ENCODE results near the gene FGD6.
"Not testable (repeated sequence)": the region's sequence is repeated elsewhere in the genome, so short reads cannot be mapped to it uniquely, and the experiment has no call there.

FGD6 gene

DNA sequence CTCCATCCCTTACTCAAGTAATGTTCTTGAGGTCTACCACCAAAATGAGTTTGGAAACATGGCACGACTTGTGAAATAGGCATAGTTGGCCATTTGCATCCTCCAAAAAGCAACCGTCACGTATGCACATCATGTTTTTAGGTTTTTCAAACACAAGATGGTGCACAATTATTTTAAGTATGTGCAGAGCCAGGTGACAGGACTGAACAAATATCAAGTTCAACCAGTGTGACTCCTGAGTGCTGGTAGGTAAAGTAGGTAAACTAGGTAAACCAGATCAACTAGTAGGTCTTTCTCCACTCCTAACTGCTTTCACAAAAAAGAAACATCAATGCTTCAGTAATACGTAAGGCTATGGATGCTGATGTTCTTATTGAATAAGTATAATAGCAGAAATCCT lies 39.1 kb downstream of the FGD6 start:
- DNase-seq (ENCODE audit: low read depth): no peak

DNA sequence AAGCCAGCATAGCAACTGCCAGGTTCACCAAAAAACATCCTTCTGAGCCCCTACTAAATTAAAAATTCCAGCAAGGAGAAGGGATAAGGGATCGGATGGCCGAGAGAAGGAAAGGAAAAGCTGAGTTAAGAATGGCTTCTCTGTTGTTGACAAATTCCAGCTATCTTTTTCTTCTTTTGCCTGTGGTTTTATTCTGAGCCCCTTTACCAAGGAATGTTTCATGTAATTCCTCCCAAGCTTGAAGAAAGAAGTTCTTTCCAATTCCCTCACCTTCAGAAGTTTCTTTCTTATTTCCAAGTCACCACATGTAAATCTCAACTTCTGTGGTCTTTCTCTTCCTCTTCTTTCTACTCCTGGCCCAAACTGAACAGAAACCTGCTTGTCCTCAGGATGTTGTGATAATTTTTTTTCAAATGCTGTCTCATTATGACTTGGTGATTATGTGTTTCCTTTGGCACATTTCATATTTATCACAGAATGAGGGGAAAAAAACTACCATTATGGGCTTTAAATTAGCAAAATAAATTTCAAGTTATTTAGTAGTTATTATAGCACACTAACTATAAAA lies 40.0 kb downstream of the FGD6 start:
- DNase-seq (ENCODE audit: low read depth): no peak

DNA sequence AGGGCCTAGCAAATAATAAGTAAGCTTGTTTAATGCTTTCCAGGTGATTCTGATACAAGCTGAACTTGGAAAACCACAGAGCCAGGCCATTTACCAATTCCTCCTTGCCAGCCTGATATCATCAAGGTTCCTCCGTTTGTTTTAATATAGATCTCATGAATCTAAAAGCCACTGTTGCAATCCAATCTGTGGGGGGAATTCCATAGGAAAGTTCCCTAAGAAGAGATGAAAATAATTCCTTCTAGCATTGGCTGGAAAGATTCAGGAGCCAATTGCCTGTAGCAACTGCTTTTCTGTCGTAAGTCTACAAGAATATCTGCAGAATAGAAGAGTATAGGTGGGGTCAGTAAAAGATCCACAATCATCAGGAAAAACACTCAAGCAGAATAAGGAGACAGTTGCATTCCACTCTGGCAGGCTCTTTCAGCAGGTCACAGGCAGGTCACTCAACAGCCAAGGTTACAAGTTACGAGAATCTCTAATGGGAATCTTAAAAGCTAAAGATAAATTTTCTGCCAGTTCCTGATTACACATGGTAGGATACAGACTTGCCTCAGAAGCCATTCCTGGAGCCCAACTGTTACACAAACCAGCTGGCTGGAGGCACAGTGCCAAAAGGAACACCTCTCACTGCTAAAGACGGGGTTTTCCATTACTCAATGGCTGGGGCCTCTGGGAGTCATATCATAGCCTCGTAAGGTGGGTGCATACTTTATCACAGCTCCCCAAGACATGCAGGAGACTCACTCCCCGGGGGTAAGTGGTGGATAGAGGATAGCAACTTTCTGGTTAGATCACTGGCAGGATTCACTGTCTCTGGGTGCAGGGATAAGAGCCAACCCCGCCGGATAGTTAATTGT lies 43.6 kb downstream of the FGD6 start:
- DNase-seq (ENCODE audit: low read depth): no peak

DNA sequence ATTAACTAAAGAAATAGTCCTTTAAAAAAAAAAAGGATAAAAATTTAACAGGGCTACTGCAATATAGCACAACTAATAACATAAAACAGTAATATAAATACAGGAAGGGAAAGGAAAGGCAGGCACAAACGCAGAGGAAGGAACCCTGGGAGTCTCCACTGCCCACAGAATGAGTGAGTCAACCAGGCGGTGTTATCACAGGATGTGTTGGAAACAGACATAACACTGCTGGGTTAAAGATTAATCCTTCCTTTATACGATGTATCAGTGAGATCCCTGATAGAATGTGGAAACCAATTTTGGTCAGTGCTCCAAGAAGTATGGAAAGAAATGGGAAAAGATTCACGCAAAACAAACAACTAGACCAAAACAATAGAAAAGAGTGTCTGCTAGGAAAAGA lies 47.9 kb downstream of the FGD6 start:
- DNase-seq (ENCODE audit: low read depth): no peak

DNA sequence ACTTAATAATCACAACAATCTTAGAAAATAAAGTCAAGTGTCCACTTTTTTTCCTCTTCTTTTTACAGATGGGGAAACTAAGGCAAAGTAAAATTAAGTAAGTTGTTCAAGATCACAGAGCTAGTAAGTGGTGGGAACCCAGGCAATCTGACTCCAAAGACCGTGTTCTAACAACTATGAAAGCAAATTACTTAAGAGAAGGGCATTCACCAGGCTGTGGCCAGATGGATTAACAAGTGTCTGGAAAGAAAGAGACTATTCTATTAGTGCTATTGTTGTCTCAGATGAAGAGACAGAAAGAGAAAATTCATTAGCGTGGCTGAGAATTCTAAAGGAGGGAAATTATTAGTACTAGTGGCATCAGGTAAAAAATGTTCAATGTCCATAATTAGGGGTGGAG lies 48.5 kb downstream of the FGD6 start:
- DNase-seq (ENCODE audit: low read depth): no peak

DNA sequence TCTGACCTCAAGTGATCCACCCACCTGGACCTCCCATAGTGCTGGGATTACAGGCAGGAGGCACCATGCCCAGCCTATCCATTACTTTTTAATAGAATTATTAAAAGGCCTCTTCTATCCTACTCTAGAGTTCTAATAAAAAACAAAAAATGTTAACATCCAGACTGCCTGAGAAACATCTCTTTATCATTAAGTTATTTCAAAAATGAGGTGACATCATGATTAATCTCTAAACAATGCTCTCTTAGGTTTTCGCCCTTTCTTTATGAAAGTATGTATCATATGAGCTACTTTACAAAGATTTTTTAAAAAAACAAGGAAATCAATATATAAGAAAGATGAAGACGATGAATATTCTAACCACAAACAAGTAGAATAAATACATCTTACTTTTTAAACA lies 52.6 kb downstream of the FGD6 start:
- DNase-seq (ENCODE audit: low read depth): no peak

DNA sequence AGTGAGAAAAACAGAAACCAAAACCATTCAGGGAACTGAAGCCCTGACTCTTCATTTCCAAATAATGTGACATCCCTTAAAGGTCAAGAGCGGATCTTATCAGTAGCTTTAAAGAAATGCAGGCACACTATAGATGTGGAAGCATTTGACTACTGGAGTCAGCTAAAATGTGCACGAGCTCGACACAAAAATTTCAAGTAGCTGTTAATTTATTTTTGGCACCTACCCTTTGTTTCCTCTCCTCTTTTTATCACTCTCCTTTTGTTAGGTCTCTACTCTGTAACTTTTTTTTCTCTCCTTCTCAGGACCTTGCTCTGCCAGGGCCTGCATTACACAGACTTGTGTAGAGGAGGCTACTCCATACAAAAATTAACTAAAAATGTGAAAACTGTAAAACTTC lies 58.3 kb downstream of the FGD6 start:
- DNase-seq (ENCODE audit: low read depth): no peak

DNA sequence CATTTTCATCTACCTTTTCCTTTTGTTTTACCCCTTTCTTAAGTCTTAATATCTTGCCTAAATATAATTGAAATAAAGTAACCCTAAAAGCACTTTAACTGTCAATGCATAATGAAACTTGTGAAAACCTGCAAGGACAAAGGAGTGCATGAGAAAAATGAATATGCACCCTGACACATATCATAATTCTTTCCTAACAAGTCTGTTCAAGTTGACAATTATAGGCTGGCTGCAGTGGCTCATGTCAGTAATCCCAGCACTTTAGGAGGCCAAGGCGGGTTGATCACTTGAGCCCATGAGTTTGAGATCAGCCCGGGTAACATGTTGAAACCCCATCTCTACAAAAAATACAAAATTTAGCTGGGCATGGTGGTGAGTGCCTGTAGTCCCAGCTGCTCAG lies 65.4 kb downstream of the FGD6 start:
- no peak for DNase-seq (ENCODE audit: low read depth)

DNA sequence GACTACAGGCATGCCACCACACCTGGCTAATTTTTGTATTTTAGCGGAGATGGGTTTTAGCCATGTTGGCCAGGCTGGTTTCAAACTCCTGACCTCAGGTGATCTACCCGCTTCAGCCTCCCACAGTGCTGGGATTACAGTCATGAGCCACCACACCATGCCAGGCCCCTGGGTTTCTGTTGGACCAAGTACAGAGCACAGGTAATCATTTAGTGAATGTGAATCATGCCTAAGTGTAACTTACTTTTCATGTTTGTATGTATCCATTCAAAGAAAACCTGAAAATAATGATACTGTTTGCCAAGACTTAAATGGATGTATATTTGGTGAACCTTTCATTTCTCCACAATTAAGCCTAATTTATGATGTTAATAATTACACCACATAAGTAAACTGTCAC lies 65.9 kb downstream of the FGD6 start:
- no peak for DNase-seq (ENCODE audit: low read depth)

DNA sequence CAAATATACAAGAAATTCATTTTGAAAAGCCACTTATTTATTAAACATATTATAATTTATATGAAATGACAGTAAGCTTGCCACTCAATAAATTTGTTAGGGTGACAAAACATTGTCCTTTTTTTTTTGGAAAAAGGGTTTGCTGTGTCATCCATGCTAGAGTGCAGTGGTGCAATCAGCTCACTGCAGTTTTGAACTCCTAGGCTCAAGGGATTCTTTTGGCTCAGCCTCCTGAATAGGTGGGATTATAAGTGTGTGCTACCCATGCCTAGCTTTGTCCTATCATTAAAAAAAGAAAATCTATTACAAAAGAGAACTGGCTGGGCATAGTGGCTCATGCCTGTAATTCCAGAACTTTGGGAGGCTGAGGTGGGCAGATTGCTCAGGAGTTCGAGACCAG lies 66.8 kb downstream of the FGD6 start:
- DNase-seq (ENCODE audit: low read depth): no peak

DNA sequence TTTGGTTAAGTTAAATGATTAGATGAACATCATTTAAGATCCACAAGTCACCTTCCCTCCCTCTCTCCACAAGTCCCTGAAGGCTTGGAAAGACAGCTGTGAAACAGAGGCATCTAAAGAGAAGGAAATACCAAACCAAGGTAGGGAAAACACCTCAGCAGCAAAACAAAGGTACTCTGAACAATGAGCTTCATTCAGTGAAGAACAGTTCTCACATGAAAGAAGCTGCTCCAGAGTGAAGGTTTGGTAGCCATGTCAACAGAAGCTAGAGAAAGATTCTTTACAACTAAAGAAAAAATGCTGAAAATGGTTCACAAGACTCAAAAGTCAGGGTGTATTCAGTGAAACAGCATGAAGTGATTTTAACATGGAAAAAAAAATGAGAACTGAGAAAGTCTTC lies 69.4 kb downstream of the FGD6 start:
- no peak for DNase-seq (ENCODE audit: low read depth)

DNA sequence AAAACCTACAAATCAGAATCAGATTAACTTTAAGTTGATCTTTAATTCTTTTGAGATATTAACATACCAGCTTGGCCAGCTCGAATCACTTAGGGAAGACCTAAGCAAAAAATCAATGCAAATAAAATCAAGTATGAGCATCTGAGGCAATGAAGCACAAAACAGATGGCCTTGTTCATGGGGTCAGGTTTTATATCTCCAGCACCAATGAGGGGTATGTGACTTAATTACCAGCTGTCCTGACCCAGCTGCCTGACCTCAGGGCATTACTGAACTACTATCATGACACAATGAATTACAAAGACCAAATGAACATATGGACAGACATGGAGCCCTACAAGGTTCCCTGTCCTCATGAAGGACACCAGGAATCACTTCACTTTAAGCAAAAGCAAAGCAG lies 70.5 kb downstream of the FGD6 start:
- no peak for DNase-seq (ENCODE audit: low read depth)

DNA sequence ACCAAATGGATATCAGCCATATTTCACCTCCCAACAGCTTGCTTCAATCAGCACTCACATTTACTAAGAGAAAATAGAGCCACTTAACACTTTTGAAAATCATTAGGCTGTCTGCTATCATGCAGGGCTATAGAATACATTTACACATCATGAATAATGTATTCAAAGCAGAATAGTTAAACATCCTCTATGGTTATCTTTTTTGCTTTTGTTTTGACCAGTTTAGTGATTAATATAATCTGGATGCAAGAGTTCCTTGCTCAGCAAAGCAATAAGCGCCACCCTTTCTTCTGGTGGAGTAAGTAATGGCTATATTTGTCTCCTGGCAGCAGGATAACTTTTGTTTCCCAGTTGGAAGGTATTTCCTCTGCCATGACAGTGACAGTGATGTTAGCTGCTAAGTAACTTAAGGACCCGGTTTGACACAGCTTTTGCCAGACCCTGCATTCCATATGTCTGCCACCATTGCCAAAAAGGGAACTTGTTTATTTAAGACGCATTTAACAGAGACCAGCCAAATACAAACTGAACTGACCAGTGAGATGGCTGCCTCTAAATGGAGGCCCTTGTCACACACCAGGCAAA lies 73.6 kb downstream of the FGD6 start:
- no peak for DNase-seq (ENCODE audit: low read depth)

DNA sequence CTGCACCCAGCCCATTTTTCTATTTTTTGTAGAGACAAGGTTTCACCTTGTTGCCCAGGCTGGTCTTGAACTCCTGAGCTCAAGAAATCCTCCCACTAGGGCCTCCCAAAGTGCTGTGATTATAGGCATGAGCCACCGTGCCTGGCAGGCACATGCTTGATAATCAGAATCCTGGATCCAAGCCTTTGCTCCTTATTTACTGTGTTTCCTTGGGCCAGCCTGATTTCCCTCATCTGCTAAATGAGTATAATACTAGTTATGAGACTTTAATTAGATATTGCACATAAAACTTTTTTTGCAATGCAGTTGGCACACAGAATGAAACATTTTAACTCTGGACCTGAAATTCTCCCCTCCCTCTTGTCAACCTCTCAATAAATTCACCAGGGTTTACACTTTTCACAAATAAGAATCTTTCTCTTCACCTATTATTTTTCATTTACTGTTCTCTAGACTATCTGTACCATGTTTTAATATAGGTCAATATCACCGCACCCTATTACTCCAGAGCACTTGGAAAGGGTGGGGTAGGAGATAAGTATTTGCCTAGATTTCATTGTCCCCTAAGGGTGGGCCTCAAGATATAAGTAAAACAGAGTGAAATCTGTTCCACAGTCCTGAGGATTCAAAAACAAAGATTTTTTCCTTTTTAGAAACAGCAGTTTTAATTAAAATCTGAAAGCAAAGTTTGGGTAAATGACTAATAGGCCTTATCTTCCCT lies 74.7 kb downstream of the FGD6 start:
- no peak for DNase-seq (ENCODE audit: low read depth)

DNA sequence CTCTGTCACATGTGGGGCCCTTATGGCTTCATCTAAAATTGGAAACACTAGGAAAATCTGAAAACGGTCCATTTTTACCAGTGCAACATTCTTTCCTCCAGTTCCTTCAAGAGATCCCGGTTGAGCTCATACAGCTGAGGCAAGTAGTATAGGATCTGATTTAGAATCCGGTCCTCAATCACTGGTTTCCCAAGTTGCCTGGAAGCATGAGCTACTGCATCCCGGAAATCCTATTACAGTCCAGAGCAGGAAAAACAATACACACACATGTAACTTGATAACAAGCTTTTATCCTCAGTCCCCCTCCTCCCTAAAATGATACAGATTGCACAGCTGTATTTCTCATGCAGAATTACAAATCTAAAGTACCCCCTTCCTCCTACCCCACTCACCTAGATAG lies 76.0 kb downstream of the FGD6 start:
- DNase-seq (ENCODE audit: low read depth): no peak

DNA sequence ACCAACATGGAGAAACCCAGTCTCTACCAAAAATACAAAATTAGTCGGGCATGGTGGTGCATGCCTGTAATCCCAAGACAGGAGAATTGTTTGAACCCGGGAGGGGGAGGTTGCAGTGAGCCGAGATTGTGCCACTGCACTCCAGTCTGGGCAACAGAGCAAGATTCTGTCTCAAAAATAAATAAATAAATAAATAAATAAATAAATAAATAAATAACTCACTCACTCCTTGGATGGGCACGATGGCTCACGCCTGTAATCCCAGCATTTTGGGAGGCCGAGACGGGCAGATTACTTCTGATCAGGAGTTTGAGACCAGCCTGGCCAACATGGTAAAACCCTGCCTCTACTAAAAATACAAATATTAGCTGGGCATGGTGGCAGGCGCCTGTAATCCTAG lies 79.2 kb downstream of the FGD6 start:
- not testable (repeated sequence) for DNase-seq (ENCODE audit: low read depth)

DNA sequence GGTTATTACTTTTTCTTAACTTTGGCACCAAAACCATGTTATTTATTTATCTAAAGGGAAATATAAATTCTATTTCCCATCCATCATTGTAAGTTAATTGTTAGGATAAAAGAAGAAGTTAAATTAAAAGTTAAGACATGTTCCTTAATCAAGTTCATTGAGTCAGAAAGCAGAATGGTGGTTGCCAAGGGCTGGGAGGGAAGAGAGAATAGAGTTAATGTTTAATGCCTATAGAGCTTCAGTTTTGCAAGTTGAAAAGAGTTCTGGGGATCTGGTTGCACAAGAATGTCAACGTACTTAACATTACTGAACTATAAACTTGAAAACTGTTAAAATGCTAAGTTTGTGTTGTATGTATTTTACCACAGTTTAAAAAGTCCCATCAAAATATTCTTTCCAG lies 80.7 kb downstream of the FGD6 start:
- DNase-seq (ENCODE audit: low read depth): no peak

DNA sequence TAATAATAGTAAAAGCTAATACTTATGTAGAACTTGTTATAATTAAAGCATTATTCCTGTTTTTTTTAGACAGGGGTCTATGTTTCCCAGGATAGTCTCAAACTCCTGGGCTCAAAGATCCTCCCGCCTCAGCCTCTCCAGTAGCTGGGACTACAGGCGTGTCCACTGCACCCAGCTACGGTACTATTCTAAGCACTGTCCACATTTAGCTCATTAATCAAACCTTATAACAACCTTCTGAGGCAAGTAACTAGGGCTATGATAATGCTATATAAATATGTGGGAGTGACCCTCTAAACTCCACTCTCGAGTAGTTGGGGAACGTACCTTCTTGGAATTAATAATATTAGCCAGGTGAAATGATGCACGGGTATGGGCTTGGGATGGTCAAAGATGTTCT lies 83.2 kb downstream of the FGD6 start:
- DNase-seq (ENCODE audit: low read depth): no peak

DNA sequence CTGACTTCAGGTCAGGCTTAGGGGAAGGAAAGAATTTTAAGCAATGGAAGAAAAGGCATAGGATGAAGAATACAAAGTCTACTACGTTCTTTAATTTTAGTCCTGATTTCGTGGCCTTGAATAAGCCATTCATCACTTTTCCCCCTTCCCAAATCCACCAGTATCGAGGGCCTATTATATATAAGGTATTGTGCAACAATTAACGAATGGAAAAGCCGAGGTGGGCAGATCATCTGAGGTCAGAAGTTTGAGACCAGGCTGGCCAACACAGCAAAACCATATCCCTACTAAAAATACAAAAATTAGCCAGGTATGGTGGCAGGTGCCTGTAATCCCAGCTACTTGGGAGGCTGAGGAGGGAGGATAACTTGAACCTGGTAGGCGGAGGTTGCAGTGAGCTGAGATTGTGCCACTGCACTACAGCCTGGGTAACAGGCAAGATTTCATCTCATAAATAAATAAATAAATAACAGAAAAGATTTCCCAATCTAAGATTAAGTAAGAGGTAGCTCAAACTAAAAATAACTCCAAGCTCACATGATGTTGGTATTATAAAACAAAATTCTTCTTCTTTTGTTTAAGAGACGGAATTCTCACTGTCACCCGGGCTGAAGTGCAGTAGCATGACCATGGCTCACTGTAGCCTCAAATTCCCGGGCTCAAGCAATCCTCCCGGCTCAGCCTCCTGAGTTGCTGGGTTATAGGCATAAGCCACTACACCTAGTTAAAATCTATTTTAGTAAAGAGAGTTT lies 85.5 kb downstream of the FGD6 start:
- DNase-seq (ENCODE audit: low read depth): no peak

DNA sequence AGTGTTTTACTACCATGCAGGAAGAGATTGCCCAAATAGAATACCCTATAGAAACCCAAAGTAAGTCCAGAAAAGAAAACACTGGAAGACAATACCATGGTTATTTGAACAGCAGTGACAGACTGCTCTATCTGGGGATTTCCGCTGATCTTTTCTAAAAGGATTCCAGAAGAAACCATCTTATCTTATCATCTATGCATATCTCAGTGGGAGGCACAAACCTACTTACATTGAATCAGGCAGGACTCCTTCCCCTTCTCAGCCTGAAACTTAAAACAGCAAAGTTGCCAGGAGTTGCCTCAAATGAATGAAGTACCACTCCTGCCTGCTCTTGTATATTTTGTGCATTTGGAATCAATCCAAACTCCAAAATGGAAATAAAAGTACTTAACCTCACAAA lies 87.2 kb downstream of the FGD6 start:
- DNase-seq (ENCODE audit: low read depth): no peak

DNA sequence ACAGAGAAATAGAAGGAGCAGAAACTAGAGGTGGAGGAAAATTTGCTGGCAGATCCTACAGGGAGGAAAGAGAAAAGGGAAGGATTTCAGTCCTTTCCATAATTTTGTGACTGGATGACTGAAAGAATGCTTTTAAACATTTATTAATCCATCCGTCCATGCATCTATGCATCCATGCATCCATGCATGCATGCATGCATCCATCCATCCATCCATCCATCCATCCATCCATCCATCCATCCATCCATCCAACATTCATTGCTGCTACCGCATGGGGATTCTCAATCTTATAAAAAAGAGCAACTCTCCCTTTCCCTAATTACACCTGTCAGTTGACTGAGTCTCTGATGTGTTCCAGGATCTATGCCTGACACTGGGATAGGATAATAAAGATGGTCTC lies 88.2 kb downstream of the FGD6 start:
- no peak for DNase-seq (ENCODE audit: low read depth)

DNA sequence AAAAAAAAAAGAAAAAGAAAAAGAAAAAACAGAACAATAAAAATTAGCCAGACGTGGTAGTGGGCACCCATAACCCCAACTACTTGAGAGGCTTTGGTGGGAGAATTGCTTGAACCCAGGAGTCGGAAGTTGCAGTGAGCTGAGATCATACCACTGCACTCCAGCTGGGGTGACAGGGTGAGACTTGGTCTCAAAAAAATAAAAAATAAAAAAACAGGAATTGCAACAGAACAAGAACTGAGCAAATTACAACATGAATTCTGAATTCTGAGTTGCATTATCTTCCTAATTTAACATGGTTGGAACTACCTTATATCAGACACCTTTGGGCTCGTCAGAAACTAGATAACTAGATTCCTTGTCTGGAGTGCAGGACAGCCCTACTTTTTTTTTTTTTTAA lies 90.5 kb downstream of the FGD6 start:
- DNase-seq (ENCODE audit: low read depth): no peak
